PC-3 (cell line): Measurements from ENCODE around the gene PDGFB. TPM values are rescaled to one million over a fixed set of nuclear protein-coding genes. Genes with fewer than 3 reads are reported as not detected.

Experiments used
- ATAC-seq: fragments of 200-7000 bp; cut with Tn5 transposase; 2 replicates; pipeline ENCODE4 v1.9.1; 2020; ENCODE audit warnings: mild to moderate bottlenecking, moderate library complexity
- BruUV-seq: library from RNA; stranded (reverse); fragments of 400-500 nt; replicated peaks from 2 replicates; lab custom pipeline; 2021; lab: Mats Ljungman, UMichigan
- CTCF ChIA-PET: fragments of 300-600 bp; sonication (Branson Sonifier 250); formaldehyde crosslinking; loops from one replicate; lab custom pipeline; 2022; ENCODE audit warnings: antibody characterized with exemption; lab: Charles Lee
- POLR2A ChIA-PET: fragments of 300-600 bp; sonication (Branson Sonifier 250); formaldehyde crosslinking; loops from one replicate; lab custom pipeline; 2022; ENCODE audit warnings: antibody characterized with exemption; ENCODE audit not compliant: unreplicated experiment; lab: Charles Lee
- DNase-seq: peaks from one replicate; pipeline ENCODE4 v3.0.0-alpha.2; 2015
- H2AFZ ChIP-seq: fragments of 300-600 bp; sonication (generic); 2 replicates; pipeline ENCODE4 v1.6.0; 2016; ENCODE audit warnings: antibody characterized with exemption, low read length
- H3F3A ChIP-seq: fragments of 300-600 bp; sonication (generic); one replicate; pipeline ENCODE4 v1.6.0; 2017; ENCODE audit warnings: antibody characterized with exemption, low read length, control low read depth, mild to moderate bottlenecking; ENCODE audit not compliant: unreplicated experiment
- H3K27ac ChIP-seq: fragments of 300-600 bp; sonication (generic); 2 replicates; pipeline ENCODE4 v1.5.1; 2016; ENCODE audit warnings: mild to moderate bottlenecking, low read length
- H3K27me3 ChIP-seq: fragments of 300-600 bp; sonication (generic); 2 replicates; pipeline ENCODE4 v1.6.1; 2016; ENCODE audit warnings: low read length, mixed read lengths
- H3K36me3 ChIP-seq: fragments of 300-600 bp; sonication (generic); 2 replicates; pipeline ENCODE4 v1.6.1; 2016; ENCODE audit warnings: low read depth, mixed run types, low read length, mixed read lengths
- H3K4me1 ChIP-seq: fragments of 300-600 bp; sonication (generic); 2 replicates; pipeline ENCODE4 v1.5.1; 2016; ENCODE audit warnings: low read length; ENCODE audit not compliant: insufficient read depth
- H3K4me2 ChIP-seq: fragments of 300-600 bp; sonication (generic); 2 replicates; pipeline ENCODE4 v1.6.0; 2016; ENCODE audit warnings: low read length
- H3K4me3 ChIP-seq: fragments of 300-600 bp; sonication (generic); 2 replicates; pipeline ENCODE4 v1.5.1; 2016; ENCODE audit warnings: mild to moderate bottlenecking, low read length, mixed read lengths
- H3K79me2 ChIP-seq: fragments of 300-600 bp; sonication (generic); 2 replicates; pipeline ENCODE4 v1.6.1; 2017; ENCODE audit warnings: low read length, mixed read lengths
- H3K9ac ChIP-seq: fragments of 300-600 bp; sonication (generic); 2 replicates; pipeline ENCODE4 v1.6.0; 2016; ENCODE audit warnings: mild to moderate bottlenecking, low read length
- H3K9me2 ChIP-seq: fragments of 300-600 bp; sonication (generic); replicated peaks from 2 replicates; pipeline ENCODE4 v1.6.1; 2016; ENCODE audit warnings: mixed run types, low read length, mixed read lengths
- H3K9me3 ChIP-seq: fragments of 300-600 bp; sonication (generic); 2 replicates; pipeline ENCODE4 v1.6.1; 2016; ENCODE audit warnings: low read length, mixed read lengths
- H4K20me1 ChIP-seq: fragments of 300-600 bp; sonication (generic); 2 replicates; pipeline ENCODE4 v1.6.1; 2016; ENCODE audit warnings: low read length, mixed read lengths
- EZH2 ChIP-seq: fragments of 300-600 bp; sonication (generic); IDR thresholded peaks from one replicate; pipeline ENCODE4 v1.6.1; 2017; ENCODE audit warnings: antibody characterized with exemption, mild to moderate bottlenecking, low read length; ENCODE audit not compliant: unreplicated experiment
- EZH2phosphoT487 ChIP-seq: fragments of 300-600 bp; sonication (generic); IDR thresholded peaks from 2 replicates; pipeline ENCODE4 v1.6.1; 2018; ENCODE audit warnings: mild to moderate bottlenecking, antibody characterized with exemption, low read length, borderline replicate concordance
- intact Hi-C: fragments of 100-400 bp; cut with micrococcal nuclease; formaldehyde crosslinking; loops from 2 replicates; pipeline ENCODE4 v1.9.0; 2023
- total RNA-seq: library from RNA; depleted of rRNA; stranded (reverse); fragments of >200 nt; gene quantifications from 2 replicates; pipeline ENCODE4 v1.2.3, GENCODE V29; 2014
- TF ChIP-seq, protein P1 (sequence below): fragments of 300-600 bp; sonication (generic); conservative IDR thresholded peaks from 2 replicates; pipeline ENCODE4 v1.5.1; 2017; ENCODE audit warnings: antibody characterized with exemption, low read depth, mild to moderate bottlenecking, low read length

The PDGFB gene
- total RNA-seq, 1 experiment from 2014 or later: 33.1 TPM

DNA sequence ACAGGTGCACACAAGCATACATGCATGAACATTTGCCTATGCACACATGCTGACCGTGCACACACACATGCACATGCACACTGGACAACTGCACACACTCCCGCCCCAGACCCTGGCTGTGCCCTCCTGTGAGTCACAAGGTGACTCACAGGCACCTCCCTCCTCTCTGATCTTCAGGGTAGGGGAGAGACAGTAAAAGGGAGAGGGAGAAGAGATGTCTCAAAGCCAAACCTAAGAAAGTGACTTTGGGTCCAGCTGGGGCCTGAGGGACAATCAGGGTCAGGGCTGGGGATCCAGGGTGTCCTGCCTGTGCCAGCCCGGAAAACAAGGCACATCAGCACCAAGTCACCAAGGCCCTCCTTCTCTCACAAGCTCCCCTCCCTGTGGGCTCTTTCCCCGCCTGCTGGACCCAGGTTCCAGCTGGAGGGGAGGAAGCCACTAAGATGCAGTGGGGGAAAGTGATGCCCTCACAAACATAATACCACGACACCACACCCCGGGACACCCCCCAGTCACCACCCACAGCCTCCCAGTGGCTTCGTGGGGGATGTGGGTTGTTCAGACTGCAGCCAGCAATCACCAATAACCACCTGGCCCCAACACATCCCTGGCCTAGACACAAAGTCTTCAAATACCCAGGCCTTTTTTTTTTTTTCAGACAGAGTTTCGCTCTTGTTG is 39.3 kb downstream of the PDGFB start:
- Histone ChIP-seq H3K4me2 (peak overlapping the region; percentile 76), H3K9ac (no peak overlapping the region), H2AFZ (peak overlapping the region; percentile 53; the same call in 1 of the 2 replicates), H3K79me2 (no peaks in the 10 kb centered on the region), H3K27ac (peak overlapping the region; percentile 59), H4K20me1 (no peaks in the 10 kb centered on the region), H3K4me1 (peaks cover 22% of the 10 kb centered on the region), H3K36me3 (no peaks in the 10 kb centered on the region), H3K4me3 (peak overlapping the region; percentile 38; the same call in 1 of the 2 replicates), H3F3A (no peaks in the 10 kb centered on the region), H3K27me3 (no peaks in the 10 kb centered on the region), H3K9me3 (no peaks in the 10 kb centered on the region), H3K9me2 (no peaks in the 10 kb centered on the region)
- ChIA-PET POLR2A (interaction anchor here (0.6 kb wide), 1 partner anchor 220 kb away, joined by 3 read pairs; no protein-coding TSS in a partner anchor), CTCF (interaction anchor here (0.6 kb wide), 1 partner anchor 34 kb away, joined by 4 read pairs; no protein-coding TSS in a partner anchor)
- TF ChIP-seq EZH2 (no peak), EZH2phosphoT487 (no peak)
- TF ChIP-seq, protein P1, sequence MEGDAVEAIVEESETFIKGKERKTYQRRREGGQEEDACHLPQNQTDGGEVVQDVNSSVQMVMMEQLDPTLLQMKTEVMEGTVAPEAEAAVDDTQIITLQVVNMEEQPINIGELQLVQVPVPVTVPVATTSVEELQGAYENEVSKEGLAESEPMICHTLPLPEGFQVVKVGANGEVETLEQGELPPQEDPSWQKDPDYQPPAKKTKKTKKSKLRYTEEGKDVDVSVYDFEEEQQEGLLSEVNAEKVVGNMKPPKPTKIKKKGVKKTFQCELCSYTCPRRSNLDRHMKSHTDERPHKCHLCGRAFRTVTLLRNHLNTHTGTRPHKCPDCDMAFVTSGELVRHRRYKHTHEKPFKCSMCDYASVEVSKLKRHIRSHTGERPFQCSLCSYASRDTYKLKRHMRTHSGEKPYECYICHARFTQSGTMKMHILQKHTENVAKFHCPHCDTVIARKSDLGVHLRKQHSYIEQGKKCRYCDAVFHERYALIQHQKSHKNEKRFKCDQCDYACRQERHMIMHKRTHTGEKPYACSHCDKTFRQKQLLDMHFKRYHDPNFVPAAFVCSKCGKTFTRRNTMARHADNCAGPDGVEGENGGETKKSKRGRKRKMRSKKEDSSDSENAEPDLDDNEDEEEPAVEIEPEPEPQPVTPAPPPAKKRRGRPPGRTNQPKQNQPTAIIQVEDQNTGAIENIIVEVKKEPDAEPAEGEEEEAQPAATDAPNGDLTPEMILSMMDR: no peak
- ATAC-seq: peak; percentile 92
- BruUV-seq: no TSS peak
- peak; percentile 82 for DNase-seq
- intact Hi-C loops: no loop called here

GRCh38 chr22:39204216-39204615 is 40.6 kb downstream of the PDGFB start:
- Histone ChIP-seq H3K9me3 (no peaks in the 10 kb centered on the region), H4K20me1 (no peaks in the 10 kb centered on the region), H3K79me2 (no peaks in the 10 kb centered on the region), H3K27me3 (no peaks in the 10 kb centered on the region), H3K4me2 (no peak overlapping the region), H3K36me3 (no peaks in the 10 kb centered on the region), H3K9me2 (no peaks in the 10 kb centered on the region), H3K4me3 (no peak overlapping the region), H3K4me1 (peaks cover 22% of the 10 kb centered on the region), H3F3A (no peaks in the 10 kb centered on the region), H3K9ac (no peak overlapping the region), H2AFZ (no peak overlapping the region), H3K27ac (no peak overlapping the region)
- intact Hi-C loops: no loop called here
- BruUV-seq: no TSS peak
- TF ChIP-seq, protein P1: no peak
- TF ChIP-seq EZH2 (no peak), EZH2phosphoT487 (no peak)
- no peak for DNase-seq
- ChIA-PET CTCF (no interaction called here), POLR2A (no interaction called here)
- no peak for ATAC-seq

DNA sequence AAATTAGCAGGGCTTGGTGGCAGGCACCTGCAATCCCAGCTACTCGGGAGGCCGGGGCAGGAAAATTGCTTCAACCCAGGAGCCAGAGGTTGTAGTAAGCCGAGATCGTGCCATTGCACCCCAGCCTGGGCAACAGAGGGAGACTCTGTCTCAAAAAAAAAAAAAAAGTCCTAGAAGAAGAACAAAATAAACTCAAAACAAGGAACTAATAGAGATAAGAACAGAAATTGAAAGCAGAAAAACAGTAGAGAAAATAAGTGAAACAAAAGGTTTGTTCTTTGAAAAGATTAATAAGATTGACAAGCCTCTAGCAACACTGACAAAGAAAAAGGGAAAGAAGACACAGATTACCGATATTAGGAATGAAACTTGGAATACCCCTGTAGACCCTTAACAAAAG is 47.2 kb downstream of the PDGFB start:
- BruUV-seq: no TSS peak
- no peaks in the 10 kb centered on the region for H3F3A ChIP-seq
- no peak overlapping the region for H3K27ac ChIP-seq
- H3K36me3 ChIP-seq: no peaks in the 10 kb centered on the region; the same call in 1 of the 2 replicates
- no peak overlapping the region for H3K9ac ChIP-seq
- H3K4me2 ChIP-seq: no peak overlapping the region
- TF ChIP-seq EZH2: no peak
- no peak for TF ChIP-seq EZH2phosphoT487
- TF ChIP-seq, protein P1: no peak
- ChIA-PET CTCF (no interaction called here), POLR2A (no interaction called here)
- no peak overlapping the region for H2AFZ ChIP-seq
- no peak for ATAC-seq
- no peaks in the 10 kb centered on the region for H3K9me2 ChIP-seq
- no peaks in the 10 kb centered on the region for H4K20me1 ChIP-seq
- no peak overlapping the region for H3K4me3 ChIP-seq
- no peak for DNase-seq
- H3K79me2 ChIP-seq: no peaks in the 10 kb centered on the region
- intact Hi-C loops: no loop called here
- no peaks in the 10 kb centered on the region for H3K4me1 ChIP-seq
- H3K27me3 ChIP-seq: no peaks in the 10 kb centered on the region
- peaks cover 6% of the 10 kb centered on the region; the same call in 1 of the 2 replicates for H3K9me3 ChIP-seq
